Measurements from ENCODE around the gene TSPAN18. TPM values are rescaled to one million over a fixed set of nuclear protein-coding genes. Genes with fewer than 3 reads are reported as not detected.

Gene TSPAN18
- total RNA-seq, 4 donors from 2014 or later, result 2.2 to 18.1 (median 3.4) TPM

DNA sequence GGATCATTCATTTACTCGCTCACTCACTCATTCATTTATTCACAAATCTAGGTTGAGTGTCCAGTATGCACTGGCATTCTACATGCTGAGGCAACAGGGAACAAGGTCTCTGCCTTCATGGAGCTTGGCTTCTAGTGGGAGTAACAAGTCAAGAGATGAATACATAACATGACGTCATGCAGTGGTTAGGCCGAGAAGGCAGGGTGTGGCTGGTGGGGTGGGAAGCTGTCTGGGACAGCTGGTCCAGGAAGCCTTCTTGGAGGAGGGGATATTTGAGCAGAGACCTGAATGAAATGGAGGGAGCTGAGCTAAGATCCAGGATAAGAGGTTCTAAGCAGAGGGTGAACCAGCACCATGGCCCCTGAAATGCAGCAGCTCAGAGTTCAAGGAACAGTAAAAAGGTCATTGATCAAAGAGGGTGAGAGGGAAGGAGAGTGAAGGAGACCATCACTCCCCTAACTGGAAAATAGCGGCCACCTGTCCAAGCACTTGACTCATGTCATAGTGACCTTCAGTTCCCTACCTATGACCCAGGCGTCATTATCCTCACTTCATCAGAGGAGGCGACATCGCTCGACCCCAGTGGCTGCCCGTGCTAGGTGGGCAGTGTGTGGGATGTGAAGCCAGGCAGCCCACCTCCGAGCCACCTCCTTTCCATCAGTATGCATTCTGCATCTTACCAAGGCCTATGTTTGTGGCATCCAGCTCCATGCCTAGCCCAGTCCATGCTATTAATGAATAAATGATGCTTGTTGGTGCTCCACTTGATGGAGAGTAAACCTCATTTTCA, 105.0 kb downstream of the TSPAN18 start:
- no peak for DNase-seq (ENCODE audit: low spot score)
- ATAC-seq (ENCODE audit: low FRiP score), result no peak

DNA sequence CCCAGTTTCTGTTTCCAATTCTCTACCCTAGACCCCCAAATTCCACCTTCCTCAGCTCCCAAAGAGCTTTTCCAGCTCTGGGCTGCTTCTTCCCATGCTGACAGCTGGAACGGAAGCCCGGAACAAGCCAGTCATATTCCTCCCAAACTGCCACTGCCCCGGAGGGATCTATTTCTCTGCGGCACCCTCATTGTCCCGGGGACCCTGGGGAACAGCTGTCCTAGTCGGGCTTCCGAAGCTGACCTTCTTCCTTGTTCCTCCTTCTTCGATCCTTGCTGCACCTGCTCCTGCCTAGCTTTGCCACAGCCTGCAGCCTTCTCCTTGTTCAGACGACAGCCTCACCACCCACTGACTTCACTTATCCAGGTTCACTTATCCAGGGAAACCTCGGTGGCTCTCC, 105.7 kb downstream of the TSPAN18 start:
- no peak for TF ChIP-seq CTCF (IDR thresholded peaks at IDR 0.05)
- ATAC-seq (ENCODE audit: low FRiP score), result no peak
- DNase-seq (ENCODE audit: low spot score), result no peak

More for the DNA sequence above, 105.0 kb downstream of the TSPAN18 start:
- no peak for TF ChIP-seq CTCF (IDR thresholded peaks at IDR 0.05)

DNA sequence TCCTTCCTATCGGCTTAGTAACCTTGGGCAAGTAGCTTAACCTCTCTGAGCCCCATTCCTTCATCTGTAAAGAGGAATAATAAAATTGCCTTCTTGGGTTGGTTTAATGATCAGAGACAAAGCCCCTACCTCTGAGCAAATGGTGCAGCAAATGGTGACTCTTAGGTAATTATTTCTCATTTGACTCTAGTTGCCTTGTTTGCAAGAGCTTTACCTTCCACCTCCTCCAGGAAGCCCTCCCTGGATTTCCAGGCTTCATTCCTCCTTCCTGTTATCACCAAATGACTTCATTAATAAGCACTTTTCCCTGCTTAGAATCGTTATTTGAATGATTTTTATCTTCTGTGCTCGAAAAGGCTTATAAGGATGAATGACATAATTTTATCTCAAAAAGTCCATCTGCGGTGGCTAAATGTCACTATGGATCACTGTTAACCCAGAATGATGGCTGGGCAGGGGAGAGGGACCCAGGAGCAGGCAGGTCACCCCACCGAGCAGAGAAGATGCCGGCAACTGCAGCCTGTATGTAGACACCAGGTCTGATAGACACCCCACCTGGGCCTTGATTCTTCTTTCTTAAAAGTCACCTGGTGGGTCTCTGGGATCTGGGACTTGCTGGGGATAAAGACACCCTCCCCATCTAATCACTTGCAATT, 106.6 kb downstream of the TSPAN18 start:
- no peak for TF ChIP-seq CTCF (IDR thresholded peaks at IDR 0.05)
- no peak for DNase-seq (ENCODE audit: low spot score)
- ATAC-seq (ENCODE audit: low FRiP score), result no peak

DNA sequence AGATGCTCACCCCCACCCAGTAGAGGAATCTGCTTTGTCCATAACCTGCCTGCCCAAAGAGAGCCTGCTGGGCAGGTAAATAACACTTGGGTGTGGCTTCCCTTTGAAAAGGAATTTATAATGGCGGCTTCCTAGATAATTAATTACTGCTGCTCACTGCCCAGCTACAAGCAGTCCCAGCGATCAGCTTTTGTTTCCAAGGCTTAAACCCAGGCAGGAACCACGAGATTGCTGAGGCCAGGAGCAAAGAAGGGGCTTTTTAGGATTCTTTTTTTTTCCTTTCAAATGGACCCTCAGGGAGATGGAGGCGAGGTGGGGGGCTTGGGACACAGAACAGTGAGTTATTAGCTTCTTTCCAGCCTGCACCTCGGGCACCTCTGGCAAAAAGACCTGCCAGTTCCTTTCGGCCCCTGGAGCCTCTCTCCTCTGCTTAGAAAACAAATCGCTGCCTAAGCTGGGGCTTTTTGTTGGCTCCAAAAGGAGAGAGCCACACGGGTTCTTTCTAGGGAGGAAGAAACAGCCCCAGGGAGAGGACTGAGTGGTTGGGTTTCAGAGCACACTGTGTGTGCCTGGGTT, 107.2 kb downstream of the TSPAN18 start:
- TF ChIP-seq CTCF (IDR thresholded peaks at IDR 0.05), result no peak
- no peak for DNase-seq (ENCODE audit: low spot score)
- ATAC-seq (ENCODE audit: low FRiP score), result no peak

DNA sequence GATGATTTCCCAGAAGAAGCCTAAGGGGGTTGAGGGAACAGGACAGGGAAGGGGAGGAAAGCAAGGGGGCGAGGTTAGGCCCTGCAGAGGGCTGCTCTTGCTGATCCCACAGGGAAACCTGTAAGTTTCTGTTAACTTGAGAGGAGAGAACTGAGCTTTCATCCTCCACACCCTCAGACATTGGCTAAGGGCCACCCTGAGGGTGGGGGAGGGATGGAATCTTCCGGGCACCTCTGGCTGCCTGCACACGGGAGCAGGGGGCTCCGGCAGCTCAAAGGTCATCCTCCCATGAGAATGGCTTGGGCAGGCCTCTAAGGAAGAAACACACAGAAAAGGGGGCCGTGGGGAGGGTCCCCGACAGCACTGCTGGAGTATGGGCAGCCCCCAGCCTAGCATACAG, 108.1 kb downstream of the TSPAN18 start:
- no peak for TF ChIP-seq CTCF (IDR thresholded peaks at IDR 0.05)
- ATAC-seq (ENCODE audit: low FRiP score), result no peak
- no peak for DNase-seq (ENCODE audit: low spot score)

- DNase-seq (ENCODE audit: low spot score) (no peak), ATAC-seq (ENCODE audit: low FRiP score) (peak; percentile 7)
- TF ChIP-seq CTCF (IDR thresholded peaks at IDR 0.05), result no peak
Measured at GRCh38 chr11:44835296-44835695, 108.5 kb downstream of the TSPAN18 start.

All from omental fat pad (tissue), 4 donors.